ENCODE results near the gene APC2. TPM values are rescaled to one million over a fixed set of nuclear protein-coding genes. Genes with fewer than 3 reads are reported as not detected.

APC2 gene
- total RNA-seq, 1 experiment from 2014 or later, result 1.4 TPM

GRCh38 chr19:1491114-1491848, 41.4 kb downstream of the APC2 start, which contains the start of gene REEP6 (continued):
- TF ChIP-seq STAT6 (CRISPR knock-in tag; conservative IDR thresholded peaks at IDR 0.05; ENCODE audit: low read depth), result no peak
- peak; percentile 41; the same call in 1 of the 2 replicates for TF ChIP-seq MYBL2 (CRISPR knock-in tag; IDR thresholded peaks at IDR 0.05)

- Mint-ChIP-seq H3K9me3 (no peaks in the 10 kb centered on the region), H3K27me3 (ENCODE audit: low read depth) (peaks cover 24% of the 10 kb centered on the region), H3K27ac (no peak overlapping the region), H3K4me1 (peaks cover 6% of the 10 kb centered on the region), H3K4me3 (peak overlapping the region; percentile 73), H3K36me3 (no peaks in the 10 kb centered on the region)
- ChIA-PET POLR2A (no interaction called here), CTCF (interaction anchor here (1.5 to 1.9 kb wide), 9 partner anchors 12 to 334 kb away, joined by 3 to 17 read pairs (median 6); no protein-coding TSS in a partner anchor)
- DNase-seq (ENCODE audit: low spot score) (no peak), ATAC-seq (no peak)
- TF ChIP-seq MXD4 (CRISPR knock-in tag; IDR thresholded peaks at IDR 0.05; ENCODE audit: borderline replicate concordance), result no peak
- TF ChIP-seq OVOL2 (CRISPR knock-in tag; IDR thresholded peaks at IDR 0.05; ENCODE audit: borderline replicate concordance), result no peak
- no peak for TF ChIP-seq ZNF263 (CRISPR knock-in tag; IDR thresholded peaks at IDR 0.05; ENCODE audit: low read depth)
- no peak for TF ChIP-seq IRF1 (CRISPR knock-in tag; IDR thresholded peaks at IDR 0.05)
- no peak for TF ChIP-seq GABPB1 (CRISPR knock-in tag; IDR thresholded peaks at IDR 0.05)
- no peak for TF ChIP-seq ZBTB43 (CRISPR knock-in tag; IDR thresholded peaks at IDR 0.05)
- TF ChIP-seq PRDM15 (CRISPR knock-in tag; IDR thresholded peaks at IDR 0.05), result no peak
- TF ChIP-seq SP1 (CRISPR knock-in tag; conservative IDR thresholded peaks at IDR 0.05), result no peak
- no peak for TF ChIP-seq E2F1 (CRISPR knock-in tag; IDR thresholded peaks at IDR 0.05)
- TF ChIP-seq RELA (CRISPR knock-in tag; IDR thresholded peaks at IDR 0.05; ENCODE audit: borderline replicate concordance), result no peak
- no peak for TF ChIP-seq FOXJ3 (CRISPR knock-in tag; IDR thresholded peaks at IDR 0.05; ENCODE audit: borderline replicate concordance)
- TF ChIP-seq E2F4 (CRISPR knock-in tag; IDR thresholded peaks at IDR 0.05; ENCODE audit: borderline replicate concordance, low read depth), result no peak
- no peak for TF ChIP-seq ZNF416 (CRISPR knock-in tag; IDR thresholded peaks at IDR 0.05)
- TF ChIP-seq FOXP1 (CRISPR knock-in tag; IDR thresholded peaks at IDR 0.05; ENCODE audit: borderline replicate concordance), result no peak
- TF ChIP-seq TCF7 (CRISPR knock-in tag; IDR thresholded peaks at IDR 0.05; ENCODE audit: low read depth), result no peak
- TF ChIP-seq ZMAT4 (CRISPR knock-in tag; IDR thresholded peaks at IDR 0.05), result no peak
- TF ChIP-seq TEAD1 (CRISPR knock-in tag; IDR thresholded peaks at IDR 0.05), result no peak
- TF ChIP-seq ATF6 (CRISPR knock-in tag; IDR thresholded peaks at IDR 0.05), result no peak
These were observed 41.9 kb downstream of the APC2 start for GRCh38 chr19:1491849-1492170.

Data from WTC11 (cell line).